Measurements from ENCODE around the gene PROCA1.
"Not testable (repeated sequence)": the region's sequence is repeated elsewhere in the genome, so short reads cannot be mapped to it uniquely, and the experiment has no call there.

PROCA1 gene

GRCh38 chr17:28725660-28726225, 14.1 kb upstream of the PROCA1 start:
- DNase-seq (ENCODE audit: low read depth), result peak; percentile 52

- DNase-seq (ENCODE audit: low read depth), result no peak
These were observed 13.5 kb upstream of the PROCA1 start for GRCh38 chr17:28725166-28725659.

- DNase-seq (ENCODE audit: low read depth), result no peak
These were observed 12.9 kb upstream of the PROCA1 start for GRCh38 chr17:28724500-28725165.

GRCh38 chr17:28723836-28724499, 12.3 kb upstream of the PROCA1 start:
- not testable (repeated sequence) for DNase-seq (ENCODE audit: low read depth)

GRCh38 chr17:28723159-28723835, 11.6 kb upstream of the PROCA1 start:
- DNase-seq (ENCODE audit: low read depth), result no peak

- DNase-seq (ENCODE audit: low read depth), result no peak
These were observed 10.9 kb upstream of the PROCA1 start for GRCh38 chr17:28722417-28723158.

GRCh38 chr17:28720997-28721329, 9.3 kb upstream of the PROCA1 start:
- not testable (repeated sequence) for DNase-seq (ENCODE audit: low read depth)

GRCh38 chr17:28720247-28720996, 8.7 kb upstream of the PROCA1 start:
- no peak for DNase-seq (ENCODE audit: low read depth)

- DNase-seq (ENCODE audit: low read depth), result no peak
These were observed 7.3 kb upstream of the PROCA1 start for GRCh38 chr17:28719021-28719433.

- no peak for DNase-seq (ENCODE audit: low read depth)
These were observed 6.8 kb upstream of the PROCA1 start for GRCh38 chr17:28718333-28719020.

GRCh38 chr17:28717578-28718332, 6.1 kb upstream of the PROCA1 start, which contains the start of gene RAB34:
RAB34 (minus strand) TSS chr17:28717868; CDS start chr17:28717266, 602 bp downstream.
- DNase-seq (ENCODE audit: low read depth), result peak; percentile 68

GRCh38 chr17:28716740-28717577, 5.3 kb upstream of the PROCA1 start:
- DNase-seq (ENCODE audit: low read depth), result no peak

- DNase-seq (ENCODE audit: low read depth), result no peak
These were observed 3.5 kb upstream of the PROCA1 start for GRCh38 chr17:28715217-28715616.

GRCh38 chr17:28714281-28714680, 2.6 kb upstream of the PROCA1 start:
- no peak for DNase-seq (ENCODE audit: low read depth)

GRCh38 chr17:28712705-28713415, 1.2 kb upstream of the PROCA1 start:
- no peak for DNase-seq (ENCODE audit: low read depth)

- DNase-seq (ENCODE audit: low read depth), result no peak
These were observed 480 bp upstream of the PROCA1 start for GRCh38 chr17:28712032-28712704.

GRCh38 chr17:28710861-28711722, 596 bp downstream of the PROCA1 start:
- peak; percentile 79 for DNase-seq (ENCODE audit: low read depth)

Data from stromal cell of bone marrow (primary cell).